MCF 10A (cell line): ENCODE measurements around the gene ANKRD6. TPM values are rescaled to one million over a fixed set of nuclear protein-coding genes. Genes with fewer than 3 reads are reported as not detected.

ENCODE experiments used
- BruUV-seq: library from RNA; stranded (reverse); fragments of 400-500 nt; replicated peaks from 2 replicates; lab custom pipeline; 2021; lab: Mats Ljungman, UMichigan
- CTCF ChIA-PET: fragments of 300-600 bp; sonication (Branson Sonifier 250); formaldehyde crosslinking; extraction: SDS; loops from one replicate; lab custom pipeline; 2021; ENCODE audit warnings: antibody characterized with exemption, inconsistent platforms; lab: Yijun Ruan, JAX
- POLR2A ChIA-PET: fragments of 300-600, 350-650 bp; sonication (Branson Sonifier 250); formaldehyde crosslinking; extraction: SDS; loops from one replicate; lab custom pipeline; 2020; ENCODE audit warnings: antibody characterized with exemption, inconsistent platforms; lab: Yijun Ruan, JAX
- DNase-seq: peaks from one replicate; pipeline ENCODE4 v3.0.0-alpha.2; 2018; ENCODE audit not compliant: unreplicated experiment
- H3K27ac Mint-ChIP-seq: one replicate; pipeline ENCODE4 v1.8.0; 2022; ENCODE audit warnings: mild to moderate bottlenecking, low read depth, mixed read lengths; ENCODE audit not compliant: unreplicated experiment
- H3K27me3 Mint-ChIP-seq: one replicate; pipeline ENCODE4 v1.8.0; 2022; ENCODE audit warnings: mixed read lengths; ENCODE audit not compliant: insufficient read depth, unreplicated experiment
- H3K36me3 Mint-ChIP-seq: one replicate; pipeline ENCODE4 v1.8.0; 2022; ENCODE audit warnings: mild to moderate bottlenecking, moderate library complexity, mixed read lengths; ENCODE audit not compliant: insufficient read depth, unreplicated experiment
- H3K4me1 Mint-ChIP-seq: one replicate; pipeline ENCODE4 v1.8.0; 2022; ENCODE audit warnings: mixed read lengths; ENCODE audit not compliant: insufficient read depth, unreplicated experiment
- H3K4me3 Mint-ChIP-seq: one replicate; pipeline ENCODE4 v1.8.0; 2022; ENCODE audit warnings: mild to moderate bottlenecking, moderate library complexity, mixed read lengths; ENCODE audit not compliant: unreplicated experiment
- H3K9me3 Mint-ChIP-seq: one replicate; pipeline ENCODE4 v1.8.0; 2022; ENCODE audit warnings: mixed read lengths; ENCODE audit not compliant: unreplicated experiment
- intact Hi-C: fragments of 100-400 bp; cut with micrococcal nuclease; formaldehyde crosslinking; loops from 2 replicates; pipeline ENCODE4 v1.14.1; 2022
- total RNA-seq: library from RNA; stranded (reverse); gene quantifications from 2 replicates; pipeline ENCODE4 v1.2.3, GENCODE V29; 2022
- TF ChIP-seq, protein P1 (sequence below): fragments of 200-600 bp; IDR thresholded peaks from one replicate; pipeline ENCODE4 v1.8.0; 2022; ENCODE audit warnings: antibody characterized with exemption, mild to moderate bottlenecking; ENCODE audit not compliant: unreplicated experiment

Gene ANKRD6
- total RNA-seq, 1 experiment from 2014 or later: 2.1 TPM

- Mint-ChIP-seq H3K27me3 (peaks cover 30% of the 10 kb centered on the region), H3K27ac (no peak overlapping the region), H3K36me3 (no peaks in the 10 kb centered on the region), H3K4me3 (no peak overlapping the region), H3K9me3 (no peaks in the 10 kb centered on the region), H3K4me1 (no peaks in the 10 kb centered on the region)
- ChIA-PET POLR2A (interaction anchor here (0.5 kb wide), 1 partner anchor 157 kb away, joined by 3 read pairs; no protein-coding TSS in a partner anchor), CTCF (no interaction called here)
- intact Hi-C loops: no loop called here
- TF ChIP-seq, protein P1, sequence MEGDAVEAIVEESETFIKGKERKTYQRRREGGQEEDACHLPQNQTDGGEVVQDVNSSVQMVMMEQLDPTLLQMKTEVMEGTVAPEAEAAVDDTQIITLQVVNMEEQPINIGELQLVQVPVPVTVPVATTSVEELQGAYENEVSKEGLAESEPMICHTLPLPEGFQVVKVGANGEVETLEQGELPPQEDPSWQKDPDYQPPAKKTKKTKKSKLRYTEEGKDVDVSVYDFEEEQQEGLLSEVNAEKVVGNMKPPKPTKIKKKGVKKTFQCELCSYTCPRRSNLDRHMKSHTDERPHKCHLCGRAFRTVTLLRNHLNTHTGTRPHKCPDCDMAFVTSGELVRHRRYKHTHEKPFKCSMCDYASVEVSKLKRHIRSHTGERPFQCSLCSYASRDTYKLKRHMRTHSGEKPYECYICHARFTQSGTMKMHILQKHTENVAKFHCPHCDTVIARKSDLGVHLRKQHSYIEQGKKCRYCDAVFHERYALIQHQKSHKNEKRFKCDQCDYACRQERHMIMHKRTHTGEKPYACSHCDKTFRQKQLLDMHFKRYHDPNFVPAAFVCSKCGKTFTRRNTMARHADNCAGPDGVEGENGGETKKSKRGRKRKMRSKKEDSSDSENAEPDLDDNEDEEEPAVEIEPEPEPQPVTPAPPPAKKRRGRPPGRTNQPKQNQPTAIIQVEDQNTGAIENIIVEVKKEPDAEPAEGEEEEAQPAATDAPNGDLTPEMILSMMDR: no peak
- no TSS peak for BruUV-seq
- DNase-seq: no peak
These were observed 149.8 kb downstream of the ANKRD6 start for GRCh38 chr6:89582669-89583325.

- BruUV-seq: no TSS peak
- intact Hi-C loops: no loop called here
- H3K9me3 Mint-ChIP-seq: no peaks in the 10 kb centered on the region
- peaks cover 30% of the 10 kb centered on the region for H3K27me3 Mint-ChIP-seq
- no peaks in the 10 kb centered on the region for H3K36me3 Mint-ChIP-seq
- no peak overlapping the region for H3K4me3 Mint-ChIP-seq
- ChIA-PET POLR2A (no interaction called here), CTCF (interaction anchor here (1.1 kb wide), 1 partner anchor 30 kb away, joined by 3 read pairs; no protein-coding TSS in a partner anchor)
- DNase-seq: no peak
- H3K4me1 Mint-ChIP-seq: no peaks in the 10 kb centered on the region
- TF ChIP-seq, protein P1: no peak
- no peak overlapping the region for H3K27ac Mint-ChIP-seq
These were observed 150.6 kb downstream of the ANKRD6 start for GRCh38 chr6:89583559-89583958.

DNA sequence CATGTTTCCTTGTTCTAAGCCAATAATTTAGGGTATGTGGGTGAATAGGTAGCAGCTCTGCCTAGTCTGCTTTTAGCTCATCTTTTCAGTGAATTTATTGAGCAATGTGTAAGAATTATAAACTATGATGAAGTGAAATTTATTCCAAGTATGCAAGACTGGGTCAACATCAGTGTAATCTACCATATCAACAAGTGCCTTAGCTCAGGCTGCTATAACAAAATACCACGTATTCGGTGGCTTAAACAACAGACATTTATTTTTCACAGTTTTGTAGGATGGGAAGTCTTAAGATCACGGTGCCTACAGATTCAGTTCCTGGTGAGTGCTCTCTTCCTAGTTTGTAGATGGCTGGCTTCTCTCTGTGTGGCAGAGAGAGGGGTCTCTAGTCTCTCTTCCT is 151.6 kb downstream of the ANKRD6 start:
- POLR2A ChIA-PET: no interaction called here
- no peak overlapping the region for H3K27ac Mint-ChIP-seq
- H3K4me1 Mint-ChIP-seq: no peaks in the 10 kb centered on the region
- H3K4me3 Mint-ChIP-seq: no peak overlapping the region
- CTCF ChIA-PET: interaction anchor here (0.6 to 1.5 kb wide), 4 partner anchors 8 to 549 kb away, joined by 3 to 6 read pairs (median 3); no protein-coding TSS in a partner anchor
- peaks cover 30% of the 10 kb centered on the region for H3K27me3 Mint-ChIP-seq
- H3K9me3 Mint-ChIP-seq: no peaks in the 10 kb centered on the region
- no peak for DNase-seq
- intact Hi-C loops: no loop called here
- TF ChIP-seq, protein P1: no peak
- no peaks in the 10 kb centered on the region for H3K36me3 Mint-ChIP-seq
- BruUV-seq: no TSS peak

DNA sequence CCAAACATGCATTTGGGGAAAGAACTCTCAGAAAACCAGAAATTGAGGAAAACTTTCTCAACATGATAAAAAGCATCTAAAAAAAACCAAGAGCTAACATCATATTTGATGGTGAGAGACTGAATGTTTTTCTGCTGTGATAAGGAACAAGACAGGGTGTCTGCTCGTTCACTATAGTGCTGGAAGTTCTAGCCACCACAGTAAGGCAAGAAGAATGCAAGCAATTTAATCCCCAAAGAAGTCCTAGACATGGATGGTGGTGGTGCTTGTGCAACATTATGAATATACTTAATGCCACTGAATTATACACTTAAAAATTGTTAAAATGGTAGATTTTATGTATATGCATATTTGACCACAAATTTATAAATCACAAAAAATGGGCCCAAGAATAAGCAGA is 152.2 kb downstream of the ANKRD6 start:
- POLR2A ChIA-PET: no interaction called here
- peaks cover 29% of the 10 kb centered on the region for H3K27me3 Mint-ChIP-seq
- BruUV-seq: no TSS peak
- H3K27ac Mint-ChIP-seq: no peak overlapping the region
- intact Hi-C loops: no loop called here
- H3K36me3 Mint-ChIP-seq: no peaks in the 10 kb centered on the region
- no peak for DNase-seq
- TF ChIP-seq, protein P1: no peak
- CTCF ChIA-PET: interaction anchor here (0.7 to 1.5 kb wide), 3 partner anchors 9 to 153 kb away, joined by 3 to 6 read pairs (median 3); no protein-coding TSS in a partner anchor
- no peaks in the 10 kb centered on the region for H3K9me3 Mint-ChIP-seq
- H3K4me1 Mint-ChIP-seq: no peaks in the 10 kb centered on the region
- H3K4me3 Mint-ChIP-seq: no peak overlapping the region
